Measurements from ENCODE around the gene NDUFAF5. TPM values are rescaled to one million over a fixed set of nuclear protein-coding genes. Genes with fewer than 3 reads are reported as not detected.
A peak's percentile ranks its signal among the peaks of the same experiment; 100 is the strongest.

Gene NDUFAF5
- total RNA-seq, 2 experiments from 2014 or later, result 32.7 to 37.4 TPM

DNA sequence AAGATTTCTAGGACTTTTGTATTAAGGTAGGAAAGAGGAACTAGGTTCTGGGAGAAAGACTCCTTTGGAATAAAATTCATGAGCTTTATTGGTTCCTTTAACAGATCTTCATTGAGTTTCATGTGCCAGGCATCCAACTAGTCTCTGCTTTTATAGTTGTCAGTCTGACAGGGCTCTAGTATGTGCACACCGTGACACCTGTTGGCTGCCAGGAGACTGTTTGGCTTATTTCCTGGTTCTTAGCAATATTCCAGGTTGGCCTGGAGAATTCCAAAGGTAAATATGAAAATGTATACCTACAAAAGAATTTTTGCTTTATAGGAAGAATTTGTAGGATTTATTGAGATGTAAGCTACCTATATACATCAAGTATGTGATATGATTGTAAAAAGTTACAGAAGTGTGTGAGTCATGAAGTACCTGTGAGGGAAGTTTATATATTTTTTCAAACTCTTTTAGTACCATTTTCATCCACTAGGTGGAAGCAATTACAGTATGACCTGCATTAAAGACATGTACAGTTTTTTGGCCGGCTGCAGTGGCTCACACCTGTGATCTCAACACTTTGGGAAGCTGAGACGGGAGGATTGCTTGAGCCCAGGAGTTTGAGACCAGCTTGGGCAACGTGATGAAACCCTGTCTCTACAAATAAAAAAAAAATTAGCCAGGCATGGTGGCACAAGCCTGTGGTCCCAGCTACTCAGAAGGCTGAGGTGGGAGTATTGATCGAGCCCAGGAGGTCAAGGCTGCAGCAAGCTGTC, 35.2 kb downstream of the NDUFAF5 start:
- H3K27me3 Mint-ChIP-seq, result no peaks in the 10 kb centered on the region
- H3K4me1 Mint-ChIP-seq, result no peaks in the 10 kb centered on the region
- H3K36me3 Mint-ChIP-seq, result peaks cover 6% of the 10 kb centered on the region
- POLR2A ChIA-PET, result no interaction called here
- H3K27ac Mint-ChIP-seq, result no peak overlapping the region
- DNase-seq (peak; percentile 25), ATAC-seq (ENCODE audit: low read depth) (peak; percentile 65)
- no peak overlapping the region for H3K4me3 Mint-ChIP-seq
- no peaks in the 10 kb centered on the region for H3K9me3 Mint-ChIP-seq

GRCh38 chr20:13821876-13822275, 37.0 kb downstream of the NDUFAF5 start:
- Mint-ChIP-seq H3K36me3 (peaks cover 6% of the 10 kb centered on the region), H3K4me3 (no peak overlapping the region), H3K27me3 (no peaks in the 10 kb centered on the region), H3K4me1 (no peaks in the 10 kb centered on the region), H3K9me3 (no peaks in the 10 kb centered on the region), H3K27ac (no peak overlapping the region)
- no peak for ATAC-seq (ENCODE audit: low read depth)
- POLR2A ChIA-PET, result no interaction called here
- DNase-seq, result no peak

GRCh38 chr20:13822459-13822858, 37.6 kb downstream of the NDUFAF5 start:
- DNase-seq (no peak), ATAC-seq (ENCODE audit: low read depth) (no peak)
- H3K36me3 Mint-ChIP-seq, result peaks cover 6% of the 10 kb centered on the region
- no peaks in the 10 kb centered on the region for H3K4me1 Mint-ChIP-seq
- POLR2A ChIA-PET, result no interaction called here
- H3K9me3 Mint-ChIP-seq, result no peaks in the 10 kb centered on the region
- no peak overlapping the region for H3K27ac Mint-ChIP-seq
- no peak overlapping the region for H3K4me3 Mint-ChIP-seq
- H3K27me3 Mint-ChIP-seq, result no peaks in the 10 kb centered on the region

DNA sequence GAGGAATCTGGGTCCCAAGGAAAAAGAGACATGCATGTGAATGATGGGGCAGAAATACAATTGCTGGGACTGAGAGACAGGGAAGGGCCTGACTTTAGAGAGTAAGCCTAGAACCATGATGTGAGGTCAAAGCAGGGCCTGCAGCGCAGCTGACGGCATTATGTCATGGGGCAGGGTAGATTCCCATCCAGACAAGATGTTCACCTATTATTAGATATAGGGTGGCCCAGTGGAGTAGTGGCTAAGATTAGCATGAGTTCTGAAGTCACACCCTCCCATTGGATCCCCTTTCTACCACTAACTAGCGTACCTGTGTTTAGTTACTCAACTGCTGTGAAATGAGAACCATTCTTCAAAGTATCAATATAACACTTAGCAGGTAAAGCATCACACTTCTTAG, 39.6 kb downstream of the NDUFAF5 start:
- Mint-ChIP-seq H3K36me3 (peaks cover 3% of the 10 kb centered on the region), H3K4me1 (no peaks in the 10 kb centered on the region), H3K27me3 (peaks cover 2% of the 10 kb centered on the region), H3K9me3 (no peaks in the 10 kb centered on the region), H3K27ac (no peak overlapping the region), H3K4me3 (no peak overlapping the region)
- DNase-seq (no peak), ATAC-seq (ENCODE audit: low read depth) (no peak)
- POLR2A ChIA-PET, result no interaction called here

GRCh38 chr20:13825465-13825864, 40.6 kb downstream of the NDUFAF5 start:
- peaks cover 2% of the 10 kb centered on the region for H3K27me3 Mint-ChIP-seq
- ATAC-seq (ENCODE audit: low read depth), result no peak
- peaks cover 3% of the 10 kb centered on the region for H3K36me3 Mint-ChIP-seq
- DNase-seq, result no peak
- no peaks in the 10 kb centered on the region for H3K4me1 Mint-ChIP-seq
- no peak overlapping the region for H3K4me3 Mint-ChIP-seq
- no peaks in the 10 kb centered on the region for H3K9me3 Mint-ChIP-seq
- H3K27ac Mint-ChIP-seq, result no peak overlapping the region
- POLR2A ChIA-PET, result no interaction called here

DNA sequence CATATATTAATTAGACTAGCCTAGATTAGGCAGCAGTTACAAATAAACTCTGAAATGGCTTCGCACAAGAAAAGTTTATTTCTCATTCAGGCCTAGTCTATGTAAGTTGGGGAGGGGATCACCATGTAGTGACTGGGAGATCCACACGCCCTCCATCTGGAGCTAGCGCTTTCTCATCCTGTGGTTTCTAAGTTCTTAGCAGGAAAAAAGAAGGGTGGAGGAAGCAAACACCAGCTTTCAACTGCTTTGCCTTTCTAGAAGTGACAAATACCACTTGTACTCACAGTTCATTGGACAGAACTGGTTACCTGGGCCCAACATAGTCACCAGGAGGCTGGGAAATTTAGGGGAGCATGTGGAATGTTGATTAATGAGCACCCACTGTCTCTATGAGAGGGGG, 46.6 kb downstream of the NDUFAF5 start:
- DNase-seq (no peak), ATAC-seq (ENCODE audit: low read depth) (no peak)
- no peak overlapping the region for H3K27ac Mint-ChIP-seq
- H3K4me3 Mint-ChIP-seq, result no peak overlapping the region
- H3K4me1 Mint-ChIP-seq, result no peaks in the 10 kb centered on the region
- H3K27me3 Mint-ChIP-seq, result peaks cover 8% of the 10 kb centered on the region
- H3K9me3 Mint-ChIP-seq, result no peaks in the 10 kb centered on the region
- no peaks in the 10 kb centered on the region for H3K36me3 Mint-ChIP-seq
- POLR2A ChIA-PET, result interaction anchor here (0.7 kb wide), 1 partner anchor 30 kb away, joined by 4 read pairs; no protein-coding TSS in a partner anchor

DNA sequence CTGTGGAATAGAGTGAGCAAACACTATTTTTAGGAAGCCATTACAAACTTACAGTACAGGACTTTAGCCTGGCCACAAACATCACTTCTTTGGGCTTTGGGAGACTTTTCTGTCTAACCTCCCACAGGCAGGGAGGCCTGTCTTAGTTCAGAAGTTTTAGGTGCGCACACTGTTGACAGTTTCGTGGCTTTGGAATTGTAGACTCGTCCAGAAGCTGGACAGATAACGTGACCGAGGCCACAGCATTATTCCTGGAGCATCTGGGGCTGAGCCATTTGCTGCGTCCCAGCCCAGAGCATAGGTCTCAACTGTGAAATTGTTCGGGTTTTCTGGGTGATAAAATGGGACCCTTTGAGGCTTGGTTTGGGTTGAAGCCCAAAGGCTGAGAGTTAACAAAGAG, 53.8 kb downstream of the NDUFAF5 start:
- POLR2A ChIA-PET, result no interaction called here
- no peak for DNase-seq
- ATAC-seq (ENCODE audit: low read depth), result no peak
- H3K27me3 Mint-ChIP-seq, result peaks cover 7% of the 10 kb centered on the region
- H3K4me1 Mint-ChIP-seq, result no peaks in the 10 kb centered on the region
- no peaks in the 10 kb centered on the region for H3K9me3 Mint-ChIP-seq
- H3K27ac Mint-ChIP-seq, result no peak overlapping the region
- no peaks in the 10 kb centered on the region for H3K36me3 Mint-ChIP-seq
- no peak overlapping the region for H3K4me3 Mint-ChIP-seq

GRCh38 chr20:13839421-13840092, 54.7 kb downstream of the NDUFAF5 start:
- DNase-seq, result no peak
- no peak for ATAC-seq (ENCODE audit: low read depth)
- POLR2A ChIA-PET, result no interaction called here
- Mint-ChIP-seq H3K4me1 (no peaks in the 10 kb centered on the region), H3K36me3 (no peaks in the 10 kb centered on the region), H3K27ac (no peak overlapping the region), H3K4me3 (no peak overlapping the region), H3K9me3 (no peaks in the 10 kb centered on the region), H3K27me3 (peaks cover 7% of the 10 kb centered on the region)

DNA sequence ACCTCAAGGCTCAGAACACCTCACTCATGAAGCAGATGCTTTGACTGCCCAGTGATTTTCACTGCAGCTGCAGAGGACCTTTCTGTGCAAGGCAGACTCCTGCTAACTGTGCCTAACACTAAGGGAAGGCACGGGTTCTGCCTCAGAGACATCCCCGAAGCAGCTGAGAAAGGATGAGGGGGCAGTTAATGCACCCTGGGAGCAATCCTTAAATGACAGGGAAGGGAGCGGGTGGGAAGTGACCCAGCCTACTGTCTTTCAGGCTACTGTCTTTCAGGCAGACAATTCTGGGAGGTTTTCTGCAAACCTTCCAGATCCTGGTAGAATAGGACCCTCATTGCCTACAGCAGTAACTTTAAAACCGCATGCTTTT, 55.3 kb downstream of the NDUFAF5 start:
- Mint-ChIP-seq H3K4me3 (no peak overlapping the region), H3K9me3 (no peaks in the 10 kb centered on the region), H3K4me1 (no peaks in the 10 kb centered on the region), H3K27me3 (peaks cover 7% of the 10 kb centered on the region), H3K27ac (no peak overlapping the region), H3K36me3 (no peaks in the 10 kb centered on the region)
- no peak for DNase-seq
- no peak for ATAC-seq (ENCODE audit: low read depth)
- POLR2A ChIA-PET, result no interaction called here

DNA sequence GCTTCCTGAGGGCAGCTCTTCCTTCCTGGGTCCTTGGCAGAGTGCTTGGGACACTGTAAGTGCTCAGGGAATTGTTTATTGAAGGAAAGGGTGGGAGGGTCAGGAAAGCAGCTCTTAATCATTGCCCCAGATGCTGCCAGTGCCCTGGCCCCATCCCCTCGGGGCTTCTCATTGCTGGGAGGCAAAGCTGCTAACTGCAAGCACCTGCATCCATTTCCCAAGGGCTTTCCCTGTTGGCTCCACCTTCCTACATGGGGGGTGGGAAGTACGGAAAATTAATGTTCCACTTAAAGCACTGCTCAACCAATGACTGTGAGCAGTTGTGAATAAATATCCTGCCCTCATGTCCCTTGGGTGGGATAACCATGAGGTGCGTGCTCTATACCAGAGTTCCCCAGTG, 56.4 kb downstream of the NDUFAF5 start:
- no peaks in the 10 kb centered on the region for H3K36me3 Mint-ChIP-seq
- ATAC-seq (ENCODE audit: low read depth) (no peak), DNase-seq (no peak)
- H3K27ac Mint-ChIP-seq, result no peak overlapping the region
- H3K4me3 Mint-ChIP-seq, result no peak overlapping the region
- POLR2A ChIA-PET, result no interaction called here
- H3K9me3 Mint-ChIP-seq, result no peaks in the 10 kb centered on the region
- peaks cover 7% of the 10 kb centered on the region for H3K27me3 Mint-ChIP-seq
- H3K4me1 Mint-ChIP-seq, result no peaks in the 10 kb centered on the region

DNA sequence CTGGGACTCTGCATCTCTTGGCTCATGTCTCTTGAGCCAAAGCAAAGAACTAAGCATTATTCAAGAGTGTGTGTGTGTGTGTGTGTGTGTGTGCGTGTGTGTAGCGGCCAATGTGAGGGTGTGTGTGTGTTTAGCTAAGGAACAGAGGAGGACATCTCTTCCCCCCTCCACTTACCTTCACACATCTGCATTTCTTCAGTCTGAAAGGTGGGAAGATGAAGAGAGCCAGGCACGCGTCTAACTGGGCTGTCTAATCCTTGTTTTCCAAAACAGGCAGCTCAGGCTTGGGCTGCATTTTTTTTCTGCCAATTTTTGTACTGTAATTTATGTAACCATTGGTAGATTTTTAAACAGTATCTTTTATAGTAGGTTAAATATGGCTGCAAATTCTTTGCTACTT, 59.5 kb downstream of the NDUFAF5 start:
- POLR2A ChIA-PET, result no interaction called here

GRCh38 chr20:13851279-13851678, 66.5 kb downstream of the NDUFAF5 start:
- H3K4me3 Mint-ChIP-seq, result no peak overlapping the region
- DNase-seq, result no peak
- POLR2A ChIA-PET, result no interaction called here
- H3K27me3 Mint-ChIP-seq, result peaks cover 6% of the 10 kb centered on the region
- no peak for ATAC-seq (ENCODE audit: low read depth)
- H3K27ac Mint-ChIP-seq, result no peak overlapping the region
- H3K36me3 Mint-ChIP-seq, result no peaks in the 10 kb centered on the region
- H3K9me3 Mint-ChIP-seq, result no peaks in the 10 kb centered on the region
- H3K4me1 Mint-ChIP-seq, result no peaks in the 10 kb centered on the region

More for the DNA sequence above, 59.5 kb downstream of the NDUFAF5 start:
- Mint-ChIP-seq H3K27me3 (peaks cover 6% of the 10 kb centered on the region), H3K9me3 (no peaks in the 10 kb centered on the region), H3K27ac (no peak overlapping the region), H3K4me3 (no peak overlapping the region), H3K4me1 (no peaks in the 10 kb centered on the region), H3K36me3 (no peaks in the 10 kb centered on the region)
- DNase-seq (no peak), ATAC-seq (ENCODE audit: low read depth) (no peak)

DNA sequence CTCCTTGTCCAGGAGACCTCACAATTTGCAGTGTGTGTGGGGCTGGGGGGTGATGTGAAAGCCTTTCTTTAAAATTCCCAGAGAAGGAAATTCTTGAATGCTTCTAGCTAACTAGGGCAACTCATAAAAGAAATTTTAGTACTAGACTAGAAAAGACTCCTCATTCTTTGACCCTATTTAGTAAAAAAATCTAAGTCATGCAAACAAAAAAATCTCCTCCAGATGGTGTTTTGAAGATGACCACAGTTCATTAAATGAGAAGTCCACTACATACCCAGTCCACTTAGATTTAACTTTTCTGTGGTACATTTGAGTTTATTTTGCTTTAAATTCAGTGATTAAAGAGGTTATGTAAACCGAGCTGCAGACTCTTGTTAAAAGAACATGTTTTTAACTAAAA, 67.5 kb downstream of the NDUFAF5 start:
- no peak overlapping the region for H3K27ac Mint-ChIP-seq
- no peaks in the 10 kb centered on the region for H3K36me3 Mint-ChIP-seq
- no peaks in the 10 kb centered on the region for H3K4me1 Mint-ChIP-seq
- H3K4me3 Mint-ChIP-seq, result no peak overlapping the region
- DNase-seq, result no peak
- H3K27me3 Mint-ChIP-seq, result peaks cover 6% of the 10 kb centered on the region
- no peaks in the 10 kb centered on the region for H3K9me3 Mint-ChIP-seq
- POLR2A ChIA-PET, result no interaction called here
- no peak for ATAC-seq (ENCODE audit: low read depth)

DNA sequence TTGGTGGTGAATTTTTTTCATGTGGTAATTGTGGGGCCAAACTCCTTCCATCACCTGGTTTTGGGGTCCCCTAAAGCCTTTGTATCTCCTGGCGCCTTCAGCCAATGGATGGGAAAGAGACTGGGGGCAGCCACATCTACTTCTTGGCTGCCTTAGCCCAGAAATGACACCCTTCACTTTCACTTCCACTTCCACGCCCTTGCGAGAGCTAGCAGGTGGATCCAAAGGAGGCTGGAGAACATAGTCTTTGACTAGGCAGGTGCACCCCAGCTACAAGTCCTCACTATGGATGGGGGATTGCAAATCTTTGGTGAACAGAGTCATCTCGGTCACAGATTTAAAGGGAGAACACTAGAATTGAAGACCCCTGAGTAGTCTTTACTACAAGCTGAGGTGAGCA, 70.8 kb downstream of the NDUFAF5 start:
- ATAC-seq (ENCODE audit: low read depth), result no peak
- no peaks in the 10 kb centered on the region for H3K36me3 Mint-ChIP-seq
- POLR2A ChIA-PET, result no interaction called here
- no peaks in the 10 kb centered on the region for H3K4me1 Mint-ChIP-seq
- no peak overlapping the region for H3K4me3 Mint-ChIP-seq
- H3K9me3 Mint-ChIP-seq, result no peaks in the 10 kb centered on the region
- no peak overlapping the region for H3K27ac Mint-ChIP-seq
- H3K27me3 Mint-ChIP-seq, result no peaks in the 10 kb centered on the region
- no peak for DNase-seq

All from activated naive CD8-positive, alpha-beta T cell treated with anti-CD3 and anti-CD28 coated beads, Interleukin-2, amount 10 ng/mL, durations not matched to agents 7 days and 5 days (primary cell).